Cardiac septum (tissue), 1 donor: Measurements from ENCODE around the gene UBE2E1. TPM values are rescaled to one million over a fixed set of nuclear protein-coding genes. Genes with fewer than 3 reads are reported as not detected.
"Not testable (repeated sequence)": the region's sequence is repeated elsewhere in the genome, so short reads cannot be mapped to it uniquely, and the experiment has no call there.

Experiments used
- DNase-seq: peaks from one replicate; pipeline ENCODE4 v3.0.0-alpha.2; 2020; ENCODE audit warnings: low spot score
- intact Hi-C: fragments of 100-400 bp; cut with DNase I; formaldehyde crosslinking; loops from one replicate; pipeline ENCODE4 v1.14.0; 2022
- total RNA-seq: library from RNA; stranded (reverse); fragmentation: NEBNext Ultra II Directional; extraction: Animal tissue kit (Norgen Biotek cat#: 25700); gene quantifications from one replicate; pipeline ENCODE4 v1.2.1, GENCODE V29; 2021
- donor health status: DM: no; HTN: no; CAD: no.

UBE2E1 gene
- total RNA-seq, 1 donor from 2014 or later, result 59.7 TPM

- intact Hi-C loops, result no loop called here
- DNase-seq, result no peak
Observed at GRCh38 chr3:23835802-23836201, 30.0 kb downstream of the UBE2E1 start.

GRCh38 chr3:23836536-23837230, 30.9 kb downstream of the UBE2E1 start:
- no peak for DNase-seq
- intact Hi-C loops, result no loop called here

DNA sequence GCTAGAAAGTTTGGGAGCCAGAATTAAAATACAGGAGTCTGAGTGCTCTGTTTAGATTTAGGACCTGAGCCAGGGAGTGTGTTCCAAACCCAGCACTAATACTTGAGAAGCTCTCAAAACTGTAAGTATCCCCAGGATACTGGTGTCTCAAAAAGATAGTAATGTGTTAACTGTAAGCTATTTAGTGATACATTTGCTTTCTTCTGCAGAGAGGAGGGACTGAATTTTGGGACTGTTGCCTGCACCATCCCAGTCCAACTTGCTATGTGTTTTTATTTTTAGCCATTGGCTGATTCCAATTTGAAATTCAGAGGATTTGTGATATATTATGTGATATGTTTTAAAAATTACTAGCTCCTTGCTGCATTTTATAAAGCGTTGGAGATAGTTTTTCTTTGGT, 31.5 kb downstream of the UBE2E1 start:
- intact Hi-C loops, result no loop called here

GRCh38 chr3:23837691-23838090, 31.9 kb downstream of the UBE2E1 start:
- DNase-seq, result no peak
- intact Hi-C loops, result no loop called here

More for the DNA sequence above, 31.5 kb downstream of the UBE2E1 start:
- no peak for DNase-seq

DNA sequence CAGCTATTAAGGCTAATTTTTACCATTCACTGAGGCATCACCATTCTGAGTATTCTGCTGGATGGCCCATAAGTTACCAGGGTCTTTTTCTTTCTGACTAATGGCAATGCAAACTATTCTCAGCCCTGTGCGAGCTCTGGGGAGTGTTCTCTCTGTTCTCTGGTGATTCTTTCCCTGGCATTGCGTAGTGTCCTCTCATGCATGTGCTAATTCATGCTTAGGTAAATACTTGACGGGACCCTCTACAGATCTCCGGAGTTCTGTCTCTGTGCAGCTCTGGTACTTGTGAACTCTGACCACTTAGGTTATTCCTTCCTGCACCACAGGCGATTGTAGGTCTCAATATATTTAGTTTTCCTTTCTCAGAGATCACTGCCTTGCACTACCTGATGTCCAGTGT, 34.8 kb downstream of the UBE2E1 start:
- intact Hi-C loops, result no loop called here
- DNase-seq, result no peak

- intact Hi-C loops, result no loop called here
- DNase-seq, result no peak
Observed at GRCh38 chr3:23843869-23844268, 38.1 kb downstream of the UBE2E1 start.

GRCh38 chr3:23845326-23846216, 39.8 kb downstream of the UBE2E1 start:
- intact Hi-C loops, result no loop called here
- no peak for DNase-seq

- intact Hi-C loops, DNase-seq: not testable (repeated sequence)
Observed at GRCh38 chr3:23849462-23849861, 43.7 kb downstream of the UBE2E1 start.

- DNase-seq, result no peak
- intact Hi-C loops, result no loop called here
Observed at GRCh38 chr3:23856286-23856685, 50.5 kb downstream of the UBE2E1 start.

DNA sequence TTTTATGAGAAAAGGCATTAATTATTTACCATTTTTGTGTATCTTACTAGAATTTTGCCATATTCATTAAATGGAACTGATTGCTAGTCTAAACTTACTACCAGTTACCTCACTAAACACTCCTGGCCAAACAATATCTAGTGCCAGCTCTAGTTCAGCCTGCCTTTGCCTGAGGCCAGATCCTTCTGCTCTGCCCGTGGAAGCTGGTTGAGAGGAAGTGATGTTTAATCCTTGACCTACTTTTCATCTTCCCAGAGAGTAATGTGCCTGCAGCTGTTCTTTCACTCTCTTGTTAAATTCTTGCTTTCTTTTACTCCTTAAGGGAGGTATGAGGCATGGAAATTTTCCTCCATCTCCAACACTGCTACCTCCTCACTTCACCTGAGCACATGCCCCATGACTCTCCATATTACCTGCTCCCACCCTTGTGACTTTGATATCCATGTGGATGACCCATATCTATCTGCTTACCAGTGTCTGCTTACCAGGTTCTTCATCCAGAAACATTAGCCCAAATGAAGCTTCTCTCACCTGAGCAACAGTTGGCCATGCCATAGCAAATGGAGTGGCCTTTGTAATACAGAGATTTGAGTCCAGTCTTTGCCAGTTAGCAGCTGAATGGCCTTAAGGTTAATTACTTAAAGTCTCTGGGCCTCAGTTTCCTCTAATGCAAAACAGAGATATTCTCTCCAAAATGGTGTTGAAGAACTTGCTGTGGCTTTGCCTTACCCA, 53.4 kb downstream of the UBE2E1 start:
- intact Hi-C loops, result no loop called here
- no peak for DNase-seq

- DNase-seq, result no peak
- intact Hi-C loops, result no loop called here
Observed at GRCh38 chr3:23859839-23860382, 54.2 kb downstream of the UBE2E1 start.

- no peak for DNase-seq
- intact Hi-C loops, result no loop called here
Observed at GRCh38 chr3:23861689-23862088, 55.9 kb downstream of the UBE2E1 start.

GRCh38 chr3:23863060-23863459, 57.3 kb downstream of the UBE2E1 start:
- intact Hi-C loops, result no loop called here
- DNase-seq, result no peak

- intact Hi-C loops, result loop anchor here (5.0 kb wide), 1 partner anchor 373 kb away; no protein-coding TSS in a partner anchor
- no peak for DNase-seq
Observed at GRCh38 chr3:23864931-23865330, 59.2 kb downstream of the UBE2E1 start.

DNA sequence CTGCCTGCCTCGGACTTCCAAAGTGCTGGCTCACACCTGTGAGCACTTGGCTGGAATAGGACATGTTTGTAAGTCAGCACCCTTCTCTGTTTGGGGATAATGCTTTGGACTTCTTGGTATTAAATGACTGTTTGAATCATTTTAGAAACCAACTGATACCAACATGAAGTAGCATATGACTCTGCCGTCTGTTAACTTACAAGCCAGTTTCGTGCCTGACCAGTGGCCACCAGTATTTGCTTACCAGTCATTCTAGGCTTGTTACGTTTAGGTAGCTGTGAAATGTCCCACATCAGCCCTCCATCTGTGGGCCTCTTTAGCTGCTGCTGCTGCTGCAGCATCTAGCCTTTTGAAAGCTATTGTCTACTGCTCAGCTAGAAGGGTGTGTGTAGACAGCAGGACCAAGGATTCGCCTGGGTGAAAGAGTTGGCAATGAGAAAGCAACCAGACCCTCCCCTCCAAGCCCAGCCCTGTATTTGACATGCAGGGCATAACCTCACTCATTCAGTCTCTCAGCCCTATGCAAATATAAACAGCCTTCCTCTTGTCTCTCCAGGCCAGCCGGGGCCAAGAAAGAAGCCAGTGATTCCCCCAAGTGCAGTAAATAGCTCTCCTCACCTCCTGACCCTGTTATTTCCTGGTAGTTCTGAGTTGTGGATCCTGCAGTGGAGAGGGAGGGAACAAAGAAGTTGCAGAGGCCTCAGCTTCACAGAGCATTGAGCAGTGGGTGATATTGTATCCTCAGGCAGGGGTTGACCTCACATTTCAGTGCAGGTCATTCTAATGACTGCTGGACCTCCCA, 60.0 kb downstream of the UBE2E1 start:
- intact Hi-C loops, result loop anchor here (5.0 kb wide), 1 partner anchor 373 kb away; no protein-coding TSS in a partner anchor
- no peak for DNase-seq

- DNase-seq, result no peak
- intact Hi-C loops, result loop anchor here (5.0 kb wide), 1 partner anchor 375 kb away; no protein-coding TSS in a partner anchor
Observed at GRCh38 chr3:23867400-23867799, 61.6 kb downstream of the UBE2E1 start.

- DNase-seq, result no peak
- intact Hi-C loops, result loop anchor here (5.0 kb wide), 1 partner anchor 376 kb away; no protein-coding TSS in a partner anchor
Observed at GRCh38 chr3:23867838-23868237, 62.1 kb downstream of the UBE2E1 start.

GRCh38 chr3:23869977-23870662, 64.4 kb downstream of the UBE2E1 start:
- no peak for DNase-seq
- intact Hi-C loops, result loop anchor here (5.0 kb wide), 1 partner anchor 378 kb away; no protein-coding TSS in a partner anchor
